Upper lobe of right lung (tissue), 1 donor: ENCODE data around the gene SFSWAP. TPM values are rescaled to one million over a fixed set of nuclear protein-coding genes. Genes with fewer than 3 reads are reported as not detected.

ENCODE experiments used
- ATAC-seq: fragments of 200-7000 bp; cut with Tn5 transposase; one replicate; pipeline ENCODE4 v1.9.1; 2020; ENCODE audit warnings: mild to moderate bottlenecking, moderate library complexity
- DNase-seq: peaks from one replicate; pipeline ENCODE4 v3.0.0-alpha.2; 2020
- H3K27ac ChIP-seq: fragments of 200-600 bp; one replicate; pipeline ENCODE4 v1.8.0; 2022
- H3K27me3 ChIP-seq: fragments of 200-600 bp; one replicate; pipeline ENCODE4 v1.8.0; 2022; ENCODE audit warnings: mild to moderate bottlenecking
- H3K36me3 ChIP-seq: fragments of 200-600 bp; one replicate; pipeline ENCODE4 v1.8.0; 2022
- H3K4me1 ChIP-seq: fragments of 200-600 bp; one replicate; pipeline ENCODE4 v1.8.0; 2022
- H3K4me3 ChIP-seq: fragments of 200-600 bp; one replicate; pipeline ENCODE4 v1.8.0; 2022; ENCODE audit warnings: mild to moderate bottlenecking
- H3K9me3 ChIP-seq: fragments of 200-600 bp; one replicate; pipeline ENCODE4 v1.8.0; 2022
- CTCF ChIP-seq: fragments of 200-600 bp; IDR thresholded peaks from one replicate; pipeline ENCODE4 v1.8.0; 2022; ENCODE audit warnings: antibody characterized with exemption
- intact Hi-C: fragments of 100-400 bp; cut with DNase I; formaldehyde crosslinking; loops from one replicate; pipeline ENCODE4 v1.11.0; 2022
- total RNA-seq: library from RNA; stranded (reverse); fragmentation: NEBNext Ultra II Directional; extraction: Animal tissue kit (Norgen Biotek cat#: 25700); gene quantifications from one replicate; pipeline ENCODE4 v1.2.1, GENCODE V29; 2021
- donor health status: DM: no; HTN: yes; CAD: no; lungs with severe emphysema.

Gene SFSWAP
- total RNA-seq, 1 donor from 2014 or later, result 51.2 TPM

- DNase-seq (peak; percentile 52), ATAC-seq (no peak)
- H3K36me3 ChIP-seq, result no peaks in the 10 kb centered on the region
- no peaks in the 10 kb centered on the region for H3K4me1 ChIP-seq
- no peak overlapping the region for H3K27ac ChIP-seq
- intact Hi-C loops, result no loop called here
- H3K4me3 ChIP-seq, result no peak overlapping the region
- H3K9me3 ChIP-seq, result peaks cover 3% of the 10 kb centered on the region
- H3K27me3 ChIP-seq, result no peaks in the 10 kb centered on the region
- no peak for TF ChIP-seq CTCF
Observed at GRCh38 chr12:131671871-131672270, 39.0 kb upstream of the SFSWAP start.

- H3K9me3 ChIP-seq, result peaks cover 3% of the 10 kb centered on the region
- intact Hi-C loops, result no loop called here
- H3K4me3 ChIP-seq, result no peak overlapping the region
- no peak for TF ChIP-seq CTCF
- H3K4me1 ChIP-seq, result no peaks in the 10 kb centered on the region
- no peak overlapping the region for H3K27ac ChIP-seq
- ATAC-seq (no peak), DNase-seq (peak; percentile 31)
- no peaks in the 10 kb centered on the region for H3K36me3 ChIP-seq
- no peaks in the 10 kb centered on the region for H3K27me3 ChIP-seq
Observed at GRCh38 chr12:131672311-131672940, 38.5 kb upstream of the SFSWAP start.

DNA sequence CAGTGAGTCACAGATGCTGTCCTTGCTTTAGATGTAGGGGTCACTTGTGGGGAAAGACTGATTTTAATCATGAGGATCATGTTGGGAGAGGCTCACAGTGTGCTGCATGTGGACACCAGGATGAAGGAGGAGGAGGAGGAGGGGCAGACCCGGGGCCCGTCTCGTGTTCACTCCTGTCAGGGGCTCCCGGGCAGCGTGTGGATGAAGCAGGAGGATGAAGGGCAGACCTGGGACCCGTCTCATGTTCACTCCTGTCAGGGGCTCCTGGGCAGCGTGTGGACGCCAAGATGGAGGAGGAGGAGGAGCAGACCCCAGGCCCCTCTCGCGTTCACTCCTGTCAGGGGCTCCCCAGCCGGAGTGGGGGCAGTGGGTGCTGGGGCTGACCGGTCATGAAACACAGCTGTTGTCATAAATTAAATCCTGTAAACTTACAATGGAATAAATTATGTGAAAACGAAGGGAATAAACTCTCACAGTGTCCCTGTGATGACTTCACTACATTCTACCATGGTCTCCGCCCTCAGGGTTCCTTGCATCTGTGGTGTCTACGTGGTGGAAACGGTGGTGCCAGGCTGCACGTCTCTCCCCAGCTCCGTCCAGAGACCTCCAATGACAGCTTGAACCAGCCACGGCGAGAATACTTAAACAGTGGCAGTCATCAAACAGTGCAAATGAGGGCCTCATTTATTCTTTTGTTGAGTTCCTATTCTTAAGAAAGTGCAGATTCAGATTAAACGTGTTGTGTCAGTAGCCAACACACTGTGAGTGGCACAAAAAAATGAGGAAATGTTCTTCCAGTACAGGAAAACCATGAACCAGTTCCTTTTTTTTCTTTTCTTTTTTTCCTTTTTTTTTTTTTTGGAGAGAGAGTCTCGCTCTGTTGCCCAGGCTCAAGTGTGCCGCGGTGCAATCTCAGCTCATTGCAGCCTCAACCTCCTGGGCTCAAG, 37.7 kb upstream of the SFSWAP start:
- H3K4me3 ChIP-seq, result no peak overlapping the region
- DNase-seq, result peak; percentile 39
- no peaks in the 10 kb centered on the region for H3K4me1 ChIP-seq
- H3K27ac ChIP-seq, result no peak overlapping the region
- ATAC-seq, result peak; percentile 27
- H3K9me3 ChIP-seq, result peaks cover 3% of the 10 kb centered on the region
- no peaks in the 10 kb centered on the region for H3K36me3 ChIP-seq
- TF ChIP-seq CTCF, result no peak
- H3K27me3 ChIP-seq, result no peaks in the 10 kb centered on the region
- intact Hi-C loops, result no loop called here

GRCh38 chr12:131673888-131674257, 37.0 kb upstream of the SFSWAP start:
- Histone ChIP-seq H3K27ac (no peak overlapping the region), H3K36me3 (no peaks in the 10 kb centered on the region), H3K4me1 (no peaks in the 10 kb centered on the region), H3K4me3 (no peak overlapping the region), H3K9me3 (peaks cover 3% of the 10 kb centered on the region), H3K27me3 (no peaks in the 10 kb centered on the region)
- ATAC-seq, result no peak
- no peak for TF ChIP-seq CTCF
- peak; percentile 13 for DNase-seq
- intact Hi-C loops, result no loop called here

GRCh38 chr12:131674373-131674772, 36.5 kb upstream of the SFSWAP start:
- Histone ChIP-seq H3K9me3 (peaks cover 3% of the 10 kb centered on the region), H3K36me3 (no peaks in the 10 kb centered on the region), H3K27ac (no peak overlapping the region), H3K27me3 (no peaks in the 10 kb centered on the region), H3K4me1 (no peaks in the 10 kb centered on the region), H3K4me3 (no peak overlapping the region)
- intact Hi-C loops, result no loop called here
- DNase-seq (peak; percentile 17), ATAC-seq (no peak)
- TF ChIP-seq CTCF, result no peak
